Measurements from ENCODE around the gene IFNAR2. TPM values are rescaled to one million over a fixed set of nuclear protein-coding genes. Genes with fewer than 3 reads are reported as not detected.

IFNAR2 gene
- polyA plus RNA-seq, 1 donor from 2014 or later = 10.3 TPM

- TF ChIP-seq EP300 (conservative IDR thresholded peaks at IDR 0.05; ENCODE audit: poor library complexity, severe bottlenecking) (no peak), MXI1 (conservative IDR thresholded peaks at IDR 0.05; ENCODE audit: poor library complexity, severe bottlenecking) (no peak), EZH2 (IDR thresholded peaks at IDR 0.05; ENCODE audit: borderline replicate concordance, insufficient read depth, low read length, poor library complexity, severe bottlenecking) (no peak), TAF1 (IDR thresholded peaks at IDR 0.05; ENCODE audit: low read depth) (no peak), RAD21 (conservative IDR thresholded peaks at IDR 0.05) (no peak), SMC3 (conservative IDR thresholded peaks at IDR 0.05; ENCODE audit: poor library complexity) (no peak), POLR2AphosphoS5 (IDR thresholded peaks at IDR 0.05) (no peak), REST (IDR thresholded peaks at IDR 0.05; ENCODE audit: borderline replicate concordance) (no peak)
- TF ChIP-seq, protein P1, sequence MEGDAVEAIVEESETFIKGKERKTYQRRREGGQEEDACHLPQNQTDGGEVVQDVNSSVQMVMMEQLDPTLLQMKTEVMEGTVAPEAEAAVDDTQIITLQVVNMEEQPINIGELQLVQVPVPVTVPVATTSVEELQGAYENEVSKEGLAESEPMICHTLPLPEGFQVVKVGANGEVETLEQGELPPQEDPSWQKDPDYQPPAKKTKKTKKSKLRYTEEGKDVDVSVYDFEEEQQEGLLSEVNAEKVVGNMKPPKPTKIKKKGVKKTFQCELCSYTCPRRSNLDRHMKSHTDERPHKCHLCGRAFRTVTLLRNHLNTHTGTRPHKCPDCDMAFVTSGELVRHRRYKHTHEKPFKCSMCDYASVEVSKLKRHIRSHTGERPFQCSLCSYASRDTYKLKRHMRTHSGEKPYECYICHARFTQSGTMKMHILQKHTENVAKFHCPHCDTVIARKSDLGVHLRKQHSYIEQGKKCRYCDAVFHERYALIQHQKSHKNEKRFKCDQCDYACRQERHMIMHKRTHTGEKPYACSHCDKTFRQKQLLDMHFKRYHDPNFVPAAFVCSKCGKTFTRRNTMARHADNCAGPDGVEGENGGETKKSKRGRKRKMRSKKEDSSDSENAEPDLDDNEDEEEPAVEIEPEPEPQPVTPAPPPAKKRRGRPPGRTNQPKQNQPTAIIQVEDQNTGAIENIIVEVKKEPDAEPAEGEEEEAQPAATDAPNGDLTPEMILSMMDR (IDR thresholded peaks at IDR 0.05; ENCODE audit: poor library complexity, severe bottlenecking) = no peak
Measured at GRCh38 chr21:33189824-33190223, 39.9 kb upstream of the IFNAR2 start.

GRCh38 chr21:33196941-33197374 is 32.8 kb upstream of the IFNAR2 start:
- Histone ChIP-seq H3F3A (ENCODE audit: insufficient read depth, low read length, poor library complexity, severe bottlenecking) (no peaks in the 10 kb centered on the region), H2AFZ (ENCODE audit: low read depth, low read length) (no peak overlapping the region)

More at GRCh38 chr21:33189824-33190223, 39.9 kb upstream of the IFNAR2 start:
- Histone ChIP-seq H3K9ac (ENCODE audit: low read length) (no peak overlapping the region), H3K27ac (ENCODE audit: low read length) (no peak overlapping the region), H3K4me2 (ENCODE audit: low read length) (no peak overlapping the region), H3K9me3 (ENCODE audit: low read length) (no peaks in the 10 kb centered on the region), H3K9me2 (ENCODE audit: insufficient read depth, low read length) (no peaks in the 10 kb centered on the region), H3K36me3 (ENCODE audit: insufficient read depth, low read length) (no peaks in the 10 kb centered on the region), H4K20me1 (ENCODE audit: insufficient read depth) (no peaks in the 10 kb centered on the region), H3K27me3 (ENCODE audit: insufficient read depth, low read depth, low read length) (no peaks in the 10 kb centered on the region), H3F3A (ENCODE audit: insufficient read depth, low read length, poor library complexity, severe bottlenecking) (no peaks in the 10 kb centered on the region), H3K4me3 (ENCODE audit: low read length) (no peak overlapping the region), H3K79me2 (replicated peaks; ENCODE audit: insufficient read depth, low read length) (no peaks in the 10 kb centered on the region), H2AFZ (ENCODE audit: low read depth, low read length) (no peak overlapping the region)

More at GRCh38 chr21:33196941-33197374, 32.8 kb upstream of the IFNAR2 start:
- Histone ChIP-seq H3K9ac (ENCODE audit: low read length) (no peak overlapping the region), H3K9me2 (ENCODE audit: insufficient read depth, low read length) (no peaks in the 10 kb centered on the region), H3K36me3 (ENCODE audit: insufficient read depth, low read length) (no peaks in the 10 kb centered on the region), H3K4me2 (ENCODE audit: low read length) (no peak overlapping the region), H3K9me3 (ENCODE audit: low read length) (no peaks in the 10 kb centered on the region), H3K4me3 (ENCODE audit: low read length) (no peak overlapping the region), H3K79me2 (replicated peaks; ENCODE audit: insufficient read depth, low read length) (no peaks in the 10 kb centered on the region), H3K27ac (ENCODE audit: low read length) (no peak overlapping the region), H3K27me3 (ENCODE audit: insufficient read depth, low read depth, low read length) (no peaks in the 10 kb centered on the region), H4K20me1 (ENCODE audit: insufficient read depth) (no peaks in the 10 kb centered on the region)
- TF ChIP-seq REST (IDR thresholded peaks at IDR 0.05; ENCODE audit: borderline replicate concordance) (no peak), POLR2AphosphoS5 (IDR thresholded peaks at IDR 0.05) (no peak), TAF1 (IDR thresholded peaks at IDR 0.05; ENCODE audit: low read depth) (no peak), EZH2 (IDR thresholded peaks at IDR 0.05; ENCODE audit: borderline replicate concordance, insufficient read depth, low read length, poor library complexity, severe bottlenecking) (no peak), RAD21 (conservative IDR thresholded peaks at IDR 0.05) (peak; percentile 92), EP300 (conservative IDR thresholded peaks at IDR 0.05; ENCODE audit: poor library complexity, severe bottlenecking) (peak; percentile 15), MXI1 (conservative IDR thresholded peaks at IDR 0.05; ENCODE audit: poor library complexity, severe bottlenecking) (peak; percentile 27), SMC3 (conservative IDR thresholded peaks at IDR 0.05; ENCODE audit: poor library complexity) (peak; percentile 92)
- TF ChIP-seq, protein P1 (IDR thresholded peaks at IDR 0.05; ENCODE audit: poor library complexity, severe bottlenecking) = peak; percentile 91

Measured in neural cell (in vitro differentiated cells).